SK-N-SH treated with all-trans-retinoic acid at 6 μM for 48 hours (cell line): ENCODE results near the gene PTPRD.

ENCODE experiments used
- ATAC-seq: fragments of 200-7000 bp; cut with Tn5 transposase; 3 replicates; pipeline ENCODE4 v1.9.1; 2020; ENCODE audit warnings: mild to moderate bottlenecking, moderate library complexity
- ARNTL ChIP-seq: fragments of 450-650 bp; formaldehyde crosslinking; IDR thresholded peaks from 2 replicates; pipeline ENCODE4 v1.5.0; 2020; ENCODE audit warnings: low read depth, mild to moderate bottlenecking, moderate library complexity, borderline replicate concordance
- BACH2 ChIP-seq: fragments of 250-450 bp; sonication (Bioruptor Pico); IDR thresholded peaks from 2 replicates; pipeline ENCODE4 v1.9.0; 2021; ENCODE audit warnings: mild to moderate bottlenecking, borderline replicate concordance
- CSRNP3 ChIP-seq: fragments of 250-450 bp; sonication (Bioruptor Pico); IDR thresholded peaks from 2 replicates; pipeline ENCODE4 v1.5.1; 2021; ENCODE audit warnings: mild to moderate bottlenecking, moderate library complexity
- ESRRG ChIP-seq: fragments of 250-450 bp; sonication (Bioruptor Pico); IDR thresholded peaks from 2 replicates; pipeline ENCODE4 v1.6.1; 2021; ENCODE audit warnings: mild to moderate bottlenecking
- GLIS3 ChIP-seq: fragments of 250-450 bp; sonication (Bioruptor Pico); IDR thresholded peaks from 2 replicates; pipeline ENCODE4 v1.5.0; 2020; ENCODE audit warnings: mild to moderate bottlenecking, moderate library complexity
- ISL1 ChIP-seq: fragments of 250-450 bp; sonication (Bioruptor Pico); IDR thresholded peaks from 2 replicates; pipeline ENCODE4 v2.1.2; 2022; ENCODE audit warnings: mild to moderate bottlenecking, moderate library complexity
- OSR1 ChIP-seq: fragments of 250-450 bp; sonication (Bioruptor Pico); IDR thresholded peaks from 2 replicates; pipeline ENCODE4 v1.8.0; 2022; ENCODE audit warnings: moderate library complexity, mild to moderate bottlenecking, inconsistent platforms
- POU6F1 ChIP-seq: fragments of 250-450 bp; sonication (Bioruptor Pico); IDR thresholded peaks from 2 replicates; pipeline ENCODE4 v1.8.0; 2021; ENCODE audit warnings: low read depth, mild to moderate bottlenecking, moderate library complexity, borderline replicate concordance
- PPARA ChIP-seq: fragments of 250-450 bp; sonication (Bioruptor Pico); IDR thresholded peaks from 2 replicates; pipeline ENCODE4 v1.5.0; 2020; ENCODE audit warnings: mild to moderate bottlenecking, borderline replicate concordance
- RARB ChIP-seq: fragments of 250-450 bp; sonication (Bioruptor Pico); IDR thresholded peaks from 2 replicates; pipeline ENCODE4 v1.8.0; 2021; ENCODE audit warnings: mild to moderate bottlenecking, moderate library complexity
- SNAI2 ChIP-seq: fragments of 250-450 bp; sonication (Bioruptor Pico); IDR thresholded peaks from 2 replicates; pipeline ENCODE4 v1.5.0; 2020; ENCODE audit warnings: mild to moderate bottlenecking, moderate library complexity
- TCF4 ChIP-seq: fragments of 250-450 bp; sonication (Bioruptor Pico); IDR thresholded peaks from 2 replicates; pipeline ENCODE4 v1.8.0; 2021; ENCODE audit warnings: mild to moderate bottlenecking, moderate library complexity, borderline replicate concordance
- TOX ChIP-seq: fragments of 250-450 bp; sonication (Bioruptor Pico); IDR thresholded peaks from 2 replicates; pipeline ENCODE4 v1.8.0; 2021; ENCODE audit warnings: mild to moderate bottlenecking, moderate library complexity, borderline replicate concordance
- ZC3H10 ChIP-seq: fragments of 250-450 bp; sonication (Bioruptor Pico); IDR thresholded peaks from 2 replicates; pipeline ENCODE4 v1.5.1; 2021; ENCODE audit warnings: mild to moderate bottlenecking, moderate library complexity
- ZFP30 ChIP-seq: fragments of 450-650 bp; formaldehyde crosslinking; IDR thresholded peaks from 2 replicates; pipeline ENCODE4 v1.5.0; 2022; ENCODE audit warnings: mild to moderate bottlenecking, moderate library complexity
- ZNF565 ChIP-seq: fragments of 450-650 bp; formaldehyde crosslinking; conservative IDR thresholded peaks from 2 replicates; pipeline ENCODE4 v1.5.0; 2020; ENCODE audit warnings: low read depth, mild to moderate bottlenecking, moderate library complexity
- ZNF70 ChIP-seq: fragments of 450-650 bp; formaldehyde crosslinking; IDR thresholded peaks from 2 replicates; pipeline ENCODE4 v1.5.0; 2020; ENCODE audit warnings: mild to moderate bottlenecking, moderate library complexity
- ZNF8 ChIP-seq: fragments of 450-650 bp; formaldehyde crosslinking; IDR thresholded peaks from 2 replicates; pipeline ENCODE4 v1.5.0; 2020; ENCODE audit warnings: mild to moderate bottlenecking, moderate library complexity
- TF ChIP-seq, protein P1 (sequence below): fragments of 250-450 bp; sonication (Bioruptor Pico); IDR thresholded peaks from 2 replicates; pipeline ENCODE4 v1.5.0; 2020; ENCODE audit warnings: mild to moderate bottlenecking, moderate library complexity
- TF ChIP-seq, protein P2 (sequence below): fragments of 250-450 bp; sonication (Bioruptor Pico); IDR thresholded peaks from 2 replicates; pipeline ENCODE4 v1.5.1; 2020; ENCODE audit warnings: low read depth, mild to moderate bottlenecking, moderate library complexity
- TF ChIP-seq, protein P3 (sequence below): fragments of 250-450 bp; sonication (Bioruptor Pico); IDR thresholded peaks from 2 replicates; pipeline ENCODE4 v1.8.0; 2020; ENCODE audit warnings: mild to moderate bottlenecking, moderate library complexity, borderline replicate concordance

Gene PTPRD

GRCh38 chr9:8889100-8889499 is 1723.7 kb downstream of the PTPRD start (continued):
- no peak for TF ChIP-seq ZC3H10 (CRISPR knock-in tag)
- no peak for TF ChIP-seq ISL1
- TF ChIP-seq GLIS3 (CRISPR knock-in tag): no peak
- TF ChIP-seq TCF4 (CRISPR knock-in tag): no peak
- TF ChIP-seq, all 23 proteins: peak for 0

GRCh38 chr9:8888591-8888990 is 1724.2 kb downstream of the PTPRD start:
- no peak for ATAC-seq
- TF ChIP-seq BACH2 (CRISPR knock-in tag) (no peak), ESRRG (CRISPR knock-in tag) (no peak), TCF4 (CRISPR knock-in tag) (no peak), CSRNP3 (CRISPR knock-in tag) (no peak), TOX (CRISPR knock-in tag) (no peak), SNAI2 (CRISPR knock-in tag) (no peak), ZFP30 (no peak)

DNA sequence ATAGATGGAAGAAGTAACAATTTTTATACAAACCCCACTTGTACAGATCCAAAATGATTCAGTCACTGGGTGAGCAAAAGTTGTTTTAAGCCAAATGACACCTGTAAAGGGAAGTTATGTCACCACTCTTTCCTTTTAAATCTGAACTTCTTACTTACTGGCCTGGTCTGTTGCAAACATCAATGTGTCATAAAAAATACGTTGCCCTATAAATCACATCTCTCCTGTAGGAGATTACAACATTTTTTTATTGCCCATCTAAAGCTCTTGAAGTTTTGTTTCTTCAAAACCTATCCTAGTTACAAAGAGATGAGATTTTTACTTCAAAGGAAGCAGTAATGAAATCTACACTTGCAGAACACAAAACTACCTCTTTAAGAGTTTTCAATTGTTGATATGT is 1725.4 kb downstream of the PTPRD start:
- no peak for ATAC-seq
- no peak for TF ChIP-seq TOX (CRISPR knock-in tag)
- TF ChIP-seq POU6F1 (CRISPR knock-in tag): no peak
- no peak for TF ChIP-seq OSR1 (CRISPR knock-in tag)
- TF ChIP-seq, protein P1, sequence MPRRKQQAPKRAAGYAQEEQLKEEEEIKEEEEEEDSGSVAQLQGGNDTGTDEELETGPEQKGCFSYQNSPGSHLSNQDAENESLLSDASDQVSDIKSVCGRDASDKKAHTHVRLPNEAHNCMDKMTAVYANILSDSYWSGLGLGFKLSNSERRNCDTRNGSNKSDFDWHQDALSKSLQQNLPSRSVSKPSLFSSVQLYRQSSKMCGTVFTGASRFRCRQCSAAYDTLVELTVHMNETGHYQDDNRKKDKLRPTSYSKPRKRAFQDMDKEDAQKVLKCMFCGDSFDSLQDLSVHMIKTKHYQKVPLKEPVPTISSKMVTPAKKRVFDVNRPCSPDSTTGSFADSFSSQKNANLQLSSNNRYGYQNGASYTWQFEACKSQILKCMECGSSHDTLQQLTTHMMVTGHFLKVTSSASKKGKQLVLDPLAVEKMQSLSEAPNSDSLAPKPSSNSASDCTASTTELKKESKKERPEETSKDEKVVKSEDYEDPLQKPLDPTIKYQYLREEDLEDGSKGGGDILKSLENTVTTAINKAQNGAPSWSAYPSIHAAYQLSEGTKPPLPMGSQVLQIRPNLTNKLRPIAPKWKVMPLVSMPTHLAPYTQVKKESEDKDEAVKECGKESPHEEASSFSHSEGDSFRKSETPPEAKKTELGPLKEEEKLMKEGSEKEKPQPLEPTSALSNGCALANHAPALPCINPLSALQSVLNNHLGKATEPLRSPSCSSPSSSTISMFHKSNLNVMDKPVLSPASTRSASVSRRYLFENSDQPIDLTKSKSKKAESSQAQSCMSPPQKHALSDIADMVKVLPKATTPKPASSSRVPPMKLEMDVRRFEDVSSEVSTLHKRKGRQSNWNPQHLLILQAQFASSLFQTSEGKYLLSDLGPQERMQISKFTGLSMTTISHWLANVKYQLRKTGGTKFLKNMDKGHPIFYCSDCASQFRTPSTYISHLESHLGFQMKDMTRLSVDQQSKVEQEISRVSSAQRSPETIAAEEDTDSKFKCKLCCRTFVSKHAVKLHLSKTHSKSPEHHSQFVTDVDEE (CRISPR knock-in tag): no peak
- no peak for TF ChIP-seq ZNF8
- no peak for TF ChIP-seq PPARA (CRISPR knock-in tag)
- TF ChIP-seq ESRRG (CRISPR knock-in tag): no peak
- no peak for TF ChIP-seq SNAI2 (CRISPR knock-in tag)
- no peak for TF ChIP-seq RARB (CRISPR knock-in tag)
- no peak for TF ChIP-seq GLIS3 (CRISPR knock-in tag)
- TF ChIP-seq ZNF565 (CRISPR knock-in tag): no peak
- no peak for TF ChIP-seq ARNTL
- TF ChIP-seq ZFP30: no peak
- no peak for TF ChIP-seq ZNF70 (CRISPR knock-in tag)
- TF ChIP-seq, protein P2, sequence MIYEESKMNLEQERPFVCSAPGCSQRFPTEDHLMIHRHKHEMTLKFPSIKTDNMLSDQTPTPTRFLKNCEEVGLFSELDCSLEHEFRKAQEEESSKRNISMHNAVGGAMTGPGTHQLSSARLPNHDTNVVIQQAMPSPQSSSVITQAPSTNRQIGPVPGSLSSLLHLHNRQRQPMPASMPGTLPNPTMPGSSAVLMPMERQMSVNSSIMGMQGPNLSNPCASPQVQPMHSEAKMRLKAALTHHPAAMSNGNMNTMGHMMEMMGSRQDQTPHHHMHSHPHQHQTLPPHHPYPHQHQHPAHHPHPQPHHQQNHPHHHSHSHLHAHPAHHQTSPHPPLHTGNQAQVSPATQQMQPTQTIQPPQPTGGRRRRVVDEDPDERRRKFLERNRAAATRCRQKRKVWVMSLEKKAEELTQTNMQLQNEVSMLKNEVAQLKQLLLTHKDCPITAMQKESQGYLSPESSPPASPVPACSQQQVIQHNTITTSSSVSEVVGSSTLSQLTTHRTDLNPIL (CRISPR knock-in tag): no peak
- TF ChIP-seq ISL1: no peak

- ATAC-seq: no peak
- no peak for TF ChIP-seq CSRNP3 (CRISPR knock-in tag)
- TF ChIP-seq POU6F1 (CRISPR knock-in tag): no peak
- TF ChIP-seq, protein P3, sequence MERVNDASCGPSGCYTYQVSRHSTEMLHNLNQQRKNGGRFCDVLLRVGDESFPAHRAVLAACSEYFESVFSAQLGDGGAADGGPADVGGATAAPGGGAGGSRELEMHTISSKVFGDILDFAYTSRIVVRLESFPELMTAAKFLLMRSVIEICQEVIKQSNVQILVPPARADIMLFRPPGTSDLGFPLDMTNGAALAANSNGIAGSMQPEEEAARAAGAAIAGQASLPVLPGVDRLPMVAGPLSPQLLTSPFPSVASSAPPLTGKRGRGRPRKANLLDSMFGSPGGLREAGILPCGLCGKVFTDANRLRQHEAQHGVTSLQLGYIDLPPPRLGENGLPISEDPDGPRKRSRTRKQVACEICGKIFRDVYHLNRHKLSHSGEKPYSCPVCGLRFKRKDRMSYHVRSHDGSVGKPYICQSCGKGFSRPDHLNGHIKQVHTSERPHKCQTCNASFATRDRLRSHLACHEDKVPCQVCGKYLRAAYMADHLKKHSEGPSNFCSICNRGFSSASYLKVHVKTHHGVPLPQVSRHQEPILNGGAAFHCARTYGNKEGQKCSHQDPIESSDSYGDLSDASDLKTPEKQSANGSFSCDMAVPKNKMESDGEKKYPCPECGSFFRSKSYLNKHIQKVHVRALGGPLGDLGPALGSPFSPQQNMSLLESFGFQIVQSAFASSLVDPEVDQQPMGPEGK (CRISPR knock-in tag): no peak
- no peak for TF ChIP-seq ZFP30
These were observed 1729.5 kb downstream of the PTPRD start for GRCh38 chr9:8883321-8883720.
